K562 (cell line): Measurements from ENCODE around the gene ARID3B. TPM values are rescaled to one million over a fixed set of nuclear protein-coding genes. Genes with fewer than 3 reads are reported as not detected.

Source experiments
- C11orf30 ChIP-seq: fragments of 450-650 bp; IDR thresholded peaks from 2 replicates; pipeline ENCODE4 v1.6.1; 2016; ENCODE audit warnings: low read depth, mild to moderate bottlenecking
- CBX8 ChIP-seq: fragments of 200-600 bp; sonication (generic); IDR thresholded peaks from 2 replicates; pipeline ENCODE4 v1.6.1; 2012; ENCODE audit warnings: borderline replicate concordance, mixed run types, low read depth, mild to moderate bottlenecking, moderate library complexity, mixed read lengths, low read length, control low read depth, inconsistent platforms; ENCODE audit not compliant: poor library complexity, severe bottlenecking; ENCODE audit errors: extremely low read depth
- EHMT2 ChIP-seq: fragments of 450-650 bp; IDR thresholded peaks from 2 replicates; pipeline ENCODE4 v1.6.1; 2018; ENCODE audit warnings: antibody characterized with exemption
- ELF1 ChIP-seq: fragments of 200-800 bp; sonication (Bioruptor generic); IDR thresholded peaks from 2 replicates; pipeline ENCODE4 v1.6.1; 2016; ENCODE audit warnings: missing genetic modification characterization, missing compliant biosample characterization
- GATAD2B ChIP-seq: fragments of 450-650 bp; IDR thresholded peaks from 2 replicates; pipeline ENCODE4 v1.6.1; 2017; ENCODE audit warnings: mild to moderate bottlenecking, borderline replicate concordance
- HNRNPUL1 ChIP-seq: fragments of 200-400 bp; formaldehyde crosslinking; IDR thresholded peaks from 2 replicates; pipeline ENCODE4 v1.6.1; 2017; ENCODE audit warnings: low read length
- JUND ChIP-seq, 2 experiments: IDR thresholded peaks; 2 replicates in 1 of 2; 3 replicates in 1 of 2; pipeline ENCODE4 v1.6.1; 2011; ENCODE audit warnings: borderline replicate concordance in 2 of 2, low read depth in 2 of 2, low read length in 2 of 2, improper control_type of control experiment in 1 of 2, missing biosample characterization in 1 of 2, missing genetic modification characterization in 1 of 2, missing genetic modification reagents in 1 of 2
- KLF13 ChIP-seq: fragments of 450-650 bp; IDR thresholded peaks from 2 replicates; pipeline ENCODE4 v1.6.1; 2016; ENCODE audit warnings: missing genetic modification characterization, low read depth, mild to moderate bottlenecking, missing compliant biosample characterization, moderate library complexity, borderline replicate concordance
- MAFG ChIP-seq: fragments of 450-650 bp; conservative IDR thresholded peaks from 2 replicates; pipeline ENCODE4 v1.6.1; 2016; ENCODE audit warnings: missing genetic modification characterization, missing compliant biosample characterization
- MCM7 ChIP-seq, 2 experiments: fragments of 450-650 bp; IDR thresholded peaks; 2 replicates each; pipeline ENCODE4 v1.6.1; 2016 to 2018
- RFX7 ChIP-seq: fragments of 250-450 bp; sonication (Bioruptor Pico); IDR thresholded peaks from 2 replicates; pipeline ENCODE4 v1.5.1; 2021; ENCODE audit warnings: mild to moderate bottlenecking
- RNF219 ChIP-seq: fragments of 250-450 bp; sonication (Bioruptor Pico); IDR thresholded peaks from 2 replicates; pipeline ENCODE4 v1.5.0; 2022; ENCODE audit warnings: mild to moderate bottlenecking
- TCF3 ChIP-seq: sonication (generic); formaldehyde crosslinking; IDR thresholded peaks from 2 replicates; pipeline ENCODE4 v1.4.0; 2020; ENCODE audit warnings: mild to moderate bottlenecking, missing genetic modification reagents
- TRIM24 ChIP-seq, 2 experiments: fragments of 450-650 bp; IDR thresholded peaks; 2 replicates each; pipeline ENCODE4 v1.6.1; 2016
- WHSC1 ChIP-seq: IDR thresholded peaks from one replicate; pipeline ENCODE4 v1.6.1; 2012; ENCODE audit warnings: low read length, control low read depth, inconsistent platforms
- ZNF212 ChIP-seq: fragments of 450-650 bp; formaldehyde crosslinking; IDR thresholded peaks from 2 replicates; pipeline ENCODE4 v1.4.0; 2020; ENCODE audit warnings: mild to moderate bottlenecking
- ZNF277 ChIP-seq: fragments of 250-450 bp; sonication (Bioruptor Pico); IDR thresholded peaks from 2 replicates; pipeline ENCODE4 v1.8.0; 2022; ENCODE audit warnings: inconsistent platforms, mild to moderate bottlenecking, moderate library complexity, borderline replicate concordance
- polyA plus RNA-seq, 8 experiments: library from polyadenylated mRNA; depleted of rRNA in 4 of 8; stranded (reverse) in 5 of 8; unstranded in 3 of 8; fragments of >200 nt; fragmentation: Nextera tagmentation in 2 of 8; fragmentation: Illumina TruSeq in 1 of 8; extraction: Ambion mirVana in 2 of 8; extraction: Trizol in 1 of 8; gene quantifications; 2 replicates each; pipeline versions ENCODE4 v1.2.1 to v1.2.3, GENCODE V29; 2011 to 2014; ENCODE audit warnings: inconsistent platforms in 1 of 8, missing spikeins in 1 of 8
- total RNA-seq, 7 experiments: library from RNA; depleted of rRNA in 6 of 7; stranded (reverse); fragments of >200 nt in 6 of 7; fragmentation: Illumina TruSeq in 2 of 7; extraction: Trizol in 2 of 7; gene quantifications; 2 replicates each; pipeline versions ENCODE4 v1.2.1 to v1.2.3, GENCODE V29; 2011 to 2021; ENCODE audit warnings: low replicate concordance in 1 of 7
- TF ChIP-seq, protein P1 (sequence below): fragments of 250-450 bp; sonication (Bioruptor Pico); IDR thresholded peaks from 2 replicates; pipeline ENCODE4 v1.4.0; 2020; ENCODE audit warnings: mild to moderate bottlenecking
- TF ChIP-seq, protein P2 (sequence below): fragments of 450-650 bp; IDR thresholded peaks from 2 replicates; pipeline ENCODE4 v1.6.1; 2016; ENCODE audit warnings: mild to moderate bottlenecking

ARID3B gene
- total and polyA plus RNA-seq, 9 of the 15 experiments (the other 6 are each of a cell fraction or from before 2014, with no cell fraction given), result 0.32 to 15.1 (median 7.1) TPM

DNA sequence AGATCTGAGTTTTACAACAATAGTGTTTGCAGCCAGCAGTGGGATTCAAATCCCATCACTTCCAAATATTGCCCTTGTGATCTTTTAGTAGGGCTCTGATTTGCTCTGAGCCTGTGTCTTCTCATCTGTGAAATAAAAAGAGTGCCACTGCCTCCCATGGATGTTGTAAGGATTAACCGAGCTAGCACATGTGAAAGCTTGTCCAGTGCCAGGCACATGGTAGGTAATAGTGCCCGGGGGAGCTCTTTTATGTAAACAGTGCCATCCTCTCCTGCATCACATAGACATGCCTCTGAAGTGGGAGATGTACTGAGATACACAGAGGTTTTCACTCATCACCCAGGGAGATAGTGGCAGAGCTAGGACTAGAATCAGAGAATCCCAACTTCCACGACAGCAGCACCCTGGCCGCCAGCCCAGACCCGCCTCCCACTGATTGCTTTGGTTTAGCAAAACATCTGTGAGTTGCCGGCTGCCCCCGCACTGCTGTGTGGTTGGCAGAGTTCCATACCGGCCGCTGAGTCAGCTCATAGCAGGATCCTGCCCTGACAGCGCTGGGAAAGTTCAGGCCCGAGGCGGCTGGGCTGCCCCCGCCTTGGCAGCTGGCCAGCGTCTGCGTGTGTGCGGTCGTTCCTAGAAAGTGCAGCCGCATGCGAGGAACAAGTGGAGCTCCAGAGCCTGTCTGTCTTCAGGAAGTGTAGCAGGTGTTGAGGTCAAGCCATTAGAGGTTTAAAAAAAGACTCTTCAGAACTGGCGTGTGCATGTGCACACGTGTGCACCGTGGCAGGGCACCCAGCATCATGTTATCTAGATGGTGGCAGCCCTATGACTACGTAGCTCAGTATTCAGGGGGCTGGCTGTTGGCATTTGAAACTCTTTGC is 5.0 kb downstream of the ARID3B start (continued):
- TF ChIP-seq JUND (IDR thresholded peaks at IDR 0.05; ENCODE audit: borderline replicate concordance, low read depth, low read length) (peak; percentile 97), JUND (tag; IDR thresholded peaks at IDR 0.05; ENCODE audit: borderline replicate concordance, low read depth, low read length) (peak; percentile 97; the same call in 2 of the 3 replicates), ZNF212 (CRISPR knock-in tag) (no peak), ZNF277 (CRISPR knock-in tag) (no peak), KLF13 (tag) (no peak), HNRNPUL1 (no peak), EHMT2 (no peak), RFX7 (CRISPR knock-in tag) (no peak), TCF3 (peak; percentile 97), CBX8 (no peak), RNF219 (CRISPR knock-in tag) (no peak), MCM7 (IDR thresholded peaks at IDR 0.05) (no peak; a peak in 1 of 4 replicates), MAFG (tag) (peak; percentile 97), WHSC1 (no peak), GATAD2B (peak; percentile 77; the same call in 1 of the 2 replicates), C11orf30 (peak; percentile 99), ELF1 (peak; percentile 75), TRIM24 (IDR thresholded peaks at IDR 0.05) (peak; percentile 79 to 93)
- TF ChIP-seq, protein P1, sequence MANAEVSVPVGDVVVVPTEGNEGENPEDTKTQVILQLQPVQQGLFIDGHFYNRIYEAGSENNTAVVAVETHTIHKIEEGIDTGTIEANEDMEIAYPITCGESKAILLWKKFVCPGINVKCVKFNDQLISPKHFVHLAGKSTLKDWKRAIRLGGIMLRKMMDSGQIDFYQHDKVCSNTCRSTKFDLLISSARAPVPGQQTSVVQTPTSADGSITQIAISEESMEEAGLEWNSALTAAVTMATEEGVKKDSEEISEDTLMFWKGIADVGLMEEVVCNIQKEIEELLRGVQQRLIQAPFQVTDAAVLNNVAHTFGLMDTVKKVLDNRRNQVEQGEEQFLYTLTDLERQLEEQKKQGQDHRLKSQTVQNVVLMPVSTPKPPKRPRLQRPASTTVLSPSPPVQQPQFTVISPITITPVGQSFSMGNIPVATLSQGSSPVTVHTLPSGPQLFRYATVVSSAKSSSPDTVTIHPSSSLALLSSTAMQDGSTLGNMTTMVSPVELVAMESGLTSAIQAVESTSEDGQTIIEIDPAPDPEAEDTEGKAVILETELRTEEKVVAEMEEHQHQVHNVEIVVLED (CRISPR knock-in tag), result peak; percentile 26; the same call in 1 of the 2 replicates
- TF ChIP-seq, protein P2, sequence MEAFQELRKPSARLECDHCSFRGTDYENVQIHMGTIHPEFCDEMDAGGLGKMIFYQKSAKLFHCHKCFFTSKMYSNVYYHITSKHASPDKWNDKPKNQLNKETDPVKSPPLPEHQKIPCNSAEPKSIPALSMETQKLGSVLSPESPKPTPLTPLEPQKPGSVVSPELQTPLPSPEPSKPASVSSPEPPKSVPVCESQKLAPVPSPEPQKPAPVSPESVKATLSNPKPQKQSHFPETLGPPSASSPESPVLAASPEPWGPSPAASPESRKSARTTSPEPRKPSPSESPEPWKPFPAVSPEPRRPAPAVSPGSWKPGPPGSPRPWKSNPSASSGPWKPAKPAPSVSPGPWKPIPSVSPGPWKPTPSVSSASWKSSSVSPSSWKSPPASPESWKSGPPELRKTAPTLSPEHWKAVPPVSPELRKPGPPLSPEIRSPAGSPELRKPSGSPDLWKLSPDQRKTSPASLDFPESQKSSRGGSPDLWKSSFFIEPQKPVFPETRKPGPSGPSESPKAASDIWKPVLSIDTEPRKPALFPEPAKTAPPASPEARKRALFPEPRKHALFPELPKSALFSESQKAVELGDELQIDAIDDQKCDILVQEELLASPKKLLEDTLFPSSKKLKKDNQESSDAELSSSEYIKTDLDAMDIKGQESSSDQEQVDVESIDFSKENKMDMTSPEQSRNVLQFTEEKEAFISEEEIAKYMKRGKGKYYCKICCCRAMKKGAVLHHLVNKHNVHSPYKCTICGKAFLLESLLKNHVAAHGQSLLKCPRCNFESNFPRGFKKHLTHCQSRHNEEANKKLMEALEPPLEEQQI, result 0 out of 2 replicates have a peak, but pooled peaks have one; percentile 59
